Measurements from ENCODE around the gene F8. TPM values are rescaled to one million over a fixed set of nuclear protein-coding genes. Genes with fewer than 3 reads are reported as not detected.
"Not testable (repeated sequence)": the region's sequence is repeated elsewhere in the genome, so short reads cannot be mapped to it uniquely, and the experiment has no call there.

The F8 gene
- total RNA-seq, 1 donor from 2014 or later, result 49.4 TPM

DNA sequence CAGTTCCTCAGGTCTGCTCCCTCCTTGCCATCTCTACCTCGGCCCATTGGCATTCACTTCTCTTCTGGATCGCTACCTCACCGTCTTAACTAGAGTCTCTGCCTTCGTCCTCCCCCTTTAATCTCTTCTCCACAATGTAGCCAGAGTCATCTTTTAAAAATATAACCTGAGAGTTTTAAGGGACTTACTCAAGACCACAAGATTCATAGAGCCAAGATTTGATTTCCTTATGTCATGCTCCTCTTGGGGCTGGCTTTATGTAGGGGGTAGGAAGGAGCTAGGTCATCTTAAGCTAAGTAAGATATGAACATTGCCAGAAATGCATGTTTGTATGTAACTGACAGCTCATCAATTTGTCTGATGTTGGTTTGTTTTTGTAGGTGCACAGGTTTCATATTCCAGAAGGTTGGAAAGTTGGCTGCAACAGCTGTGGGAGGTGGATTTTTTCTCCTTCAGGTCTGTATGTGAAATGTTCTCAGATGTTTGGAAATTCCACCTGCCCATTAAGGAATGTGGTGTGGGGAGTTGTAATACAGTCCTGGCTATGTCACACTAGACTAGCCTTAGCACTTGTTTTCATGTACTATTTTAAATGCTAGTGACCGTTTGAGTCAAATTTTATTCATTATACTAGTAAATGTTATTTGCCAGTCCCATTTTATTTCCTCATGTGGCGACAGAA is 23.7 kb upstream of the F8 start:
- intact Hi-C loops (cut with micrococcal nuclease), result no loop called here
- DNase-seq (no peak), ATAC-seq (no peak)

DNA sequence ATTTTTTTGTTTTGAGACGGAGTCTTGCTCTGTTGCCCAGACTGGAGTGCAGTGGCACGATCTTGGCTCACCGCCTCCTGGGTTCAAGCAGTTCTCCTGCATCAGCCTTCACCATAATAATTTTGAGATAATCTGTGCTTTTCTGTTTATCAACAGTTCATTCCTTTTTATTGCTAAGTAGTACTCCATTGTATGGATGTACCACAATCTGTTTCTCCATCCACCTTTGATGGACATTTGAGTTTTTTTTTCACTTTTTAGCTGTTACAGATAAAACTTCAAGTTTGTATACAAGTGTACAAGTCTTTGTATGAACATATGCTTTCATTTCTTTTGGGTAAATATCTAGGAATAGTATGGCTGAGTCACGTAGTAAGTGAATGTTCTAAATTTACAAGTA is 13.2 kb upstream of the F8 start:
- ATAC-seq, result no peak
- intact Hi-C loops (cut with micrococcal nuclease), result no loop called here

DNA sequence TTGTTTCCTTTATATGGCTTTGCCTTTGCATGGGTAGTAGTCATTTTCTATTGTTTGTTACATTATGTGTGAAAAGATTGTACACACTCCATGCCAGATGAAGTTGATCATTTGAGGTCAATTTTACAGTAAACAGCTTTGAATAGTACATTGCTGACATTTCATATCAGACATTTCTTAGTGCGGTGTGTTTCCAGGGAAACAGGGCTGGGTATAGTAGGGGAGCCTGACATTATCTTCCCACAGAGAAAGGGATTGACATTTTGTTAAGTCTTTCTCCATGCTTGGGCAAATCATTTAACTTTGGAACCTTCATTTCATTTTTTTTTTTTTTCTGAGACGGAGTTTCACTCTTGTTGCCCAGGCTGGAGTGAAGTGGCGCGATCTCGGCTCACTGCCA is 9.1 kb upstream of the F8 start:
- ATAC-seq, result no peak

More for the DNA sequence above, 13.2 kb upstream of the F8 start:
- DNase-seq, result no peak

DNA sequence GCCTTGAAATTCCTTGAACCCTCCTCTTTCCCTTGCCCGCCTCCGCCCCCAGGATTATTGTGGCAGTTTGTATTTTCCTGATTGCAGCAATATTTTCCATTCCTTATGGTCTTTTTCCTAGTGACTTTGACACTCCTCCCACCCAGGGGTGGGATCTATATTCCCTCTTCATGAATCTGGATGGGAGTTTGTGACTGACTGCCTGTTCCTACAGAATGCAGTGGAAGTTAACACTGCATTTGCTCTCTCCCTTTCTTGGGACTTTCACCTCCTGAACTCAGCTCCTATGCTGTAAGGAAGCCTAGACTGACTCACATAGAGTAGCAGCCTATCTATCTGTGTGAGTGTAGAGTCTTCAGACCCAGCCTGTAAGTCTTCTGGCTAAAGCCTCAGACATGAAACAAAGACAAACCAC is 6.4 kb upstream of the F8 start:
- DNase-seq (no peak), ATAC-seq (no peak)
- intact Hi-C loops (cut with micrococcal nuclease), result no loop called here

More for the DNA sequence above, 9.1 kb upstream of the F8 start:
- intact Hi-C loops (cut with micrococcal nuclease), result no loop called here
- DNase-seq, result no peak

- no peak for ATAC-seq
- intact Hi-C loops (cut with micrococcal nuclease), result no loop called here
- no peak for DNase-seq
Observed at GRCh38 chrX:155028129-155028528, 5.6 kb upstream of the F8 start.

DNA sequence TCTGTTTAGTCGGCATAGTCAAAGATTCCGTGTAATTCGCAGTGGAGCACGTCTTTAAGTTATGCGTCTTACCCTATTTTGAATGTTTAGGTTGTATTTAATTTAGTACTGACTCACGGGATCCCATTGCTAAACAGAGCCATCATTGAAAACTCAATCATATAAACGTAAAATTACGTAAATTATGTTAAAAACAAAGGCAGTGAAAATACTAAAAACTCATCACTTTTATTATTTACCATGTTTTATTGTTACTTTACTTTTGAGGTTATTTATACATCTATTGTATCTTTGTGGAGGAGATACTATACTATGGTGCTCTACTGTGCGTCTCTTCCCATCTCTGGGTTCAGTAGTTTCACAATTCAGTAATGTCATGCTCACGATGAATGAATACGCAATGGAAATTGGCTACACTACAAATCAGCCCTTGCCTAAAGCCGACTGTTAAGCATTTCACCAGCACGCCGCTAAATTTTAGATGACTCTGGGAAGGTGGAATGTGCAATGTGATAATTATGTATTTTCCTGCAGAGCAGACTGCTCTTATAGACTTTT is 5.1 kb upstream of the F8 start:
- peak; percentile 56 for ATAC-seq
- DNase-seq, result no peak
- intact Hi-C loops (cut with micrococcal nuclease), result no loop called here

GRCh38 chrX:155026727-155027508 is 4.4 kb upstream of the F8 start, which contains the start of gene FUNDC2:
Gene FUNDC2 (plus strand): TSS chrX:155026844. CDS start chrX:155026939, 95 bp downstream.
- DNase-seq, result peak; percentile 96
- intact Hi-C loops (cut with micrococcal nuclease), result no loop called here
- peak; percentile 94 for ATAC-seq

- DNase-seq (no peak), ATAC-seq (no peak)
- intact Hi-C loops (cut with micrococcal nuclease), result no loop called here
Observed at GRCh38 chrX:155026420-155026726, 3.9 kb upstream of the F8 start.

DNA sequence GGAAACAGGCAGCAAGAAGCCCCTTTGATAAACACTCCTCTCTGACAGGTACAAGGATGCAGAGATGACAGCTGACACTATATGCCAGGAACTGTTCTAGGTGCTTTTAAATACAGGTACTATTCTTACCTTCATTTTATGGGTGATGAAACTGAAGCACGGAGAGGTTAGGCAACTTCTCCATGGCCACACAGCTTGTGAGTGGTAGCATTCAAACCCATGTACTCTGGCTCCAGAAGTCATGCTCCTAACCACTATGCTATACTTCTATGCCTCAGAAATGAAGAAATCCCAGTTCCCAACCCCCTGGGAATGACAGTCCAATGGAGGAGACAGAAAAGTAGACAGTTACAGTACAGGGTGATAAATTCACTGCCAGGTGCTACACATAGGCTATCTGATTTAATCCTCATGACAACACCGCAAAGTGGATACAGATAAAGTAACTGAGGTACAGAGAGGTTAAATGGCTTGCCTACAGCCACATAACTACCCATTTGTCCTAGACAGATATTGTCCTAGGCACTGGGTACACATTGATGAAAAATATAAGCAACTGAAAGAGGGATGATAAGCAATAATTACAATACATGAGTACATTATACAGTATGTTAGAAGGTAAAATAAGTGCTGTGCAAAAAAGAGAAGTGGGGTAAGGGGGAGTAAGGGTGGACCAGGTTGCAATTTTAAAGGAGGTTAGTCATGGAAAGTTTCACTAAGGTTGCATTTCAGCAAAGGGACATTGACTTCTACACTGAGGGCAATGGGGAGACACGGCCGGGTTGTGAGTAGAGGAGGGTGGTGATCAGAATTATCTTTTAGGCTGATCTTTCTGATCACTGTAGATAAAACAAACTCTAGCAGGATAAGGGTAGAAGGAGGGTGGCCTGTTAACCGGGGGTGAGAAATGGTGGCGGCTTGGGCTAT is 1.6 kb upstream of the F8 start:
- intact Hi-C loops (cut with micrococcal nuclease), result no loop called here
- ATAC-seq, result no peak

GRCh38 chrX:155020591-155020990 is 1.9 kb downstream of the F8 start:
- intact Hi-C loops (cut with micrococcal nuclease), result no loop called here
- no peak for ATAC-seq
- no peak for DNase-seq

More for the DNA sequence above, 1.6 kb upstream of the F8 start:
- DNase-seq, result no peak

DNA sequence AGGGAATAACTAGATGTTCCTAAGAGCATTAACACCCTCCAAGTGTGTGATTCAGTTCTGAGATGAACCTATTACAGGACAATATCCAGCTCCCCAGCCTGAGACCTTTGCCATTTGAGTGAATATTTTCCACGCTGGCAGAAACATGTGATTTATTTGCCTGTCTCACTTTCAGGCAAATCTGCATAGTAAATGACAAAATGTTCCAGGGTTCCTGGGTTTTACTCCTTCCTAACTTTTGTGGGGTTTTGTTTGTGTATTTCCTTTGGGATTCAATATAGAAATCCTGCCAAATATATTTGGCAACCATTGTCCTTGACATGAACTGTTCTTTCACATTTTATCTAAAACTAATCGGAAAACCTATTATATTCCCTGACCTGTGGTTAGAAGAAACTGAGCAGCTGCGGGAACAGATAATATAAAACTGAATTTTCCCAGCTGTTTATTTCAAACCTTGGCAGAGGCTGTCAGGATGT is 12.5 kb downstream of the F8 start:
- DNase-seq, result no peak
- intact Hi-C loops (cut with micrococcal nuclease), result no loop called here
- peak; percentile 56 for ATAC-seq

DNA sequence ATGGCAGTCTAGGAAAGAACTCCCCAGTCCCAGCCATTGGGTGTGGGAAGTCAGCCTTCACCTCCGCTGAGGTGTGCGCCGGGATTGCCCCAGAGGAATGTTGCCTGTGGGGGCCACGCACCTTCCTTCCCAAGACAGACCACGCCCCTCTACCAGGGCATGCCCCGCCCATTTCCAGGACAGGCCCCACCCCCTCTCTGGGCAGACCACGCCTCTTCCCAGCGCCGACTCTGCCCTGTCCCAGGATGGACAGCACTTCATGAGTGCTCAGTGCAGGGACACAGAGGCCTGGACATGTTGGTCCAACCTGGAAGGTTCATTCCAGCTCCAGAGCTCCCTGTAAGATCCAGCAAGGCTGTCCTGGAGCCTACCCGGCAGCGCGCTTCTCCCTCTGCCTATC is 13.9 kb downstream of the F8 start:
- ATAC-seq; DNase-seq; intact Hi-C loops (cut with micrococcal nuclease): not testable (repeated sequence)

- peak; percentile 77 for ATAC-seq
- DNase-seq; intact Hi-C loops (cut with micrococcal nuclease): not testable (repeated sequence)
Observed at GRCh38 chrX:155006913-155007671, 15.4 kb downstream of the F8 start.

- intact Hi-C loops (cut with micrococcal nuclease); ATAC-seq; DNase-seq: not testable (repeated sequence)
Observed at GRCh38 chrX:155006379-155006778, 16.1 kb downstream of the F8 start.

GRCh38 chrX:155005190-155005589 is 17.3 kb downstream of the F8 start:
- intact Hi-C loops (cut with micrococcal nuclease), result no loop called here
- no peak for DNase-seq
- no peak for ATAC-seq

DNA sequence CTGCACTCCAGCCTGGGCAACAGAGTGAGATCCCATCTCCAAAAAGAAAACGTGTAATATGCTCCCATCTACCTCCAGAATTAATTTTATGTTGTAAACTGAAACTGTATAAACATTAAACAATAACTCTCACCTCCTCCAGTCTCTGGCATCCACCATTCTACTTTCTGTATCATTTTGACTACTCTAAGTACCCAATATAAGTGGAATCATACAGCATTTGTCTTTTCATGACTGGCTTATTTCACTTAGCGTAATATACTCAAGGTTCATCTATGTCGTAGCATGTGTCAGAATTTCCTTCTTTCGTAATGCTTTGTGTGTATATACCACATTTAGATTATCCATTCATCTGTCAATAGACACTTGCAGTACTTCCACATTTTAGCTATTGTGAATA is 20.6 kb downstream of the F8 start:
- no peak for ATAC-seq
- no peak for DNase-seq
- intact Hi-C loops (cut with micrococcal nuclease), result no loop called here

- no peak for ATAC-seq
- intact Hi-C loops (cut with micrococcal nuclease), result no loop called here
- no peak for DNase-seq
Observed at GRCh38 chrX:155000841-155001240, 21.7 kb downstream of the F8 start.

DNA sequence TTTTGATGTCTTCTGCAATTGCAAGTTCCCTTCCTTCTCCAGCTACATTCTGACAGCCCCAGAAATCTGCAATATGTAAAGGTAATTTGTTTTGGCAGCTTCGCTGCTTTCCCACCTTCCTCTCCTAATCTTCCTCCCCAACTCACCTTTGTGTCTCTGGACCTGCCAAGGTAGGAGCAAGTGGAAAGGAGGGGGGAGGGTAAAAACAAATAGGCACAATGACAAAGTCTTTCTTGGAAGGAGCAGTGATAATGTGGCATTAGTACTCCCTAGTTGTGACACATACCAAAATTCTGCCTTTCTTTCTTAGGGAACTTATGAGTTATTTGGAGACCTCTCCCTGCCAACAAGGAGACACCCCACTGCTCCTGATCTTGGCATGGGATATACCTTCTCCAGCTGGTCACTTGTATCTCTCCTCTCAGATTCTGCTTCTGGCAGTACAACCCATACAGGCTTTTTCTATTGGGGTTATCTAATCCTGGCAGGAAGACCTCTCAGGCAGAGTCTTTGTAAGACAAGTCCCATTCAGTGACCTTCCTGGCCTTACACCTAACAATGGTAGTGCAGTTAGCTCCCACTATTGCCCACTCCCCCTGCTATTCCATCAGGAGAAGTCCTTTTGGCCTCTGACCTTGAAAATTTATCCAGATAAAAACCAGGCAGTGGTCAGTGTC is 24.2 kb downstream of the F8 start:
- ATAC-seq (no peak), DNase-seq (no peak)
- intact Hi-C loops (cut with micrococcal nuclease), result no loop called here
